PFSK-1 (cell line): ENCODE data around the gene NOX5.

ENCODE experiments used
- REST ChIP-seq, 2 experiments: IDR thresholded peaks; 2 replicates each; pipeline versions ENCODE4 v1.6.1 to v1.8.0; 2011 to 2012; ENCODE audit warnings: low read depth in 2 of 2, low read length in 2 of 2, control low read depth in 1 of 2, inconsistent platforms in 1 of 2, mild to moderate bottlenecking in 1 of 2, moderate library complexity in 1 of 2; ENCODE audit not compliant: insufficient read depth in 1 of 2
- TAF1 ChIP-seq: IDR thresholded peaks from 2 replicates; pipeline ENCODE4 v1.6.1; 2012; ENCODE audit warnings: low read length, control low read depth, borderline replicate concordance; ENCODE audit not compliant: insufficient read depth

- TF ChIP-seq TAF1 (no peak), REST (IDR thresholded peaks at IDR 0.05; ENCODE audit: insufficient read depth in 1 of 2, low read depth in 2 of 2, low read length in 2 of 2) (no peak)
Measured at GRCh38 chr15:69084404-69085030, 70.0 kb downstream of the NOX5 start.
